BE2C (cell line): Measurements from ENCODE around the gene KCNT1.

Source experiments
- DNase-seq: peaks from one replicate; pipeline ENCODE4 v3.0.0-alpha.2; 2020
- H3K27me3 ChIP-seq: fragments of 250-450 bp; sonication (Bioruptor Pico); 2 replicates; pipeline ENCODE4 v1.5.1; 2020; ENCODE audit warnings: mild to moderate bottlenecking
- H3K36me3 ChIP-seq: fragments of 250-450 bp; sonication (Bioruptor Pico); 2 replicates; pipeline ENCODE4 v1.5.1; 2020; ENCODE audit warnings: mild to moderate bottlenecking
- H3K4me1 ChIP-seq: fragments of 250-450 bp; sonication (Bioruptor Pico); 2 replicates; pipeline ENCODE4 v1.5.1; 2020
- H3K4me3 ChIP-seq: 2 replicates; pipeline ENCODE4 v1.5.1; 2011; ENCODE audit warnings: low read depth, low read length
- H3K9me3 ChIP-seq: fragments of 250-450 bp; sonication (Bioruptor Pico); 2 replicates; pipeline ENCODE4 v1.5.1; 2020
- CTCF ChIP-seq: IDR thresholded peaks from 2 replicates; pipeline ENCODE4 v1.5.1; 2012; ENCODE audit warnings: mild to moderate bottlenecking, low read depth, low read length

Gene KCNT1

GRCh38 chr9:135752281-135753204, 50.6 kb downstream of the KCNT1 start:
- Histone ChIP-seq H3K36me3 (peaks cover 25% of the 10 kb centered on the region), H3K4me1 (no peaks in the 10 kb centered on the region), H3K4me3 (no peak overlapping the region), H3K27me3 (no peaks in the 10 kb centered on the region), H3K9me3 (no peaks in the 10 kb centered on the region)
- no peak for TF ChIP-seq CTCF
- no peak for DNase-seq

GRCh38 chr9:135753391-135754105, 51.6 kb downstream of the KCNT1 start:
- no peaks in the 10 kb centered on the region for H3K4me1 ChIP-seq
- no peak overlapping the region for H3K4me3 ChIP-seq
- DNase-seq: no peak
- no peaks in the 10 kb centered on the region for H3K9me3 ChIP-seq
- TF ChIP-seq CTCF: no peak
- no peaks in the 10 kb centered on the region for H3K27me3 ChIP-seq
- H3K36me3 ChIP-seq: peaks cover 31% of the 10 kb centered on the region

GRCh38 chr9:135756576-135756975, 54.6 kb downstream of the KCNT1 start:
- H3K27me3 ChIP-seq: no peaks in the 10 kb centered on the region
- no peak for DNase-seq
- no peak for TF ChIP-seq CTCF
- H3K36me3 ChIP-seq: peaks cover 34% of the 10 kb centered on the region
- H3K4me3 ChIP-seq: no peak overlapping the region
- H3K4me1 ChIP-seq: no peaks in the 10 kb centered on the region
- no peaks in the 10 kb centered on the region for H3K9me3 ChIP-seq

- no peaks in the 10 kb centered on the region for H3K4me1 ChIP-seq
- H3K4me3 ChIP-seq: no peak overlapping the region
- H3K9me3 ChIP-seq: no peaks in the 10 kb centered on the region
- no peak for DNase-seq
- no peaks in the 10 kb centered on the region for H3K27me3 ChIP-seq
- no peak for TF ChIP-seq CTCF
- H3K36me3 ChIP-seq: peaks cover 40% of the 10 kb centered on the region
These were observed 55.4 kb downstream of the KCNT1 start for GRCh38 chr9:135757356-135757755.

GRCh38 chr9:135758056-135758455, 56.1 kb downstream of the KCNT1 start:
- H3K4me3 ChIP-seq: no peak overlapping the region
- H3K36me3 ChIP-seq: peaks cover 47% of the 10 kb centered on the region
- DNase-seq: no peak
- H3K9me3 ChIP-seq: no peaks in the 10 kb centered on the region
- H3K27me3 ChIP-seq: no peaks in the 10 kb centered on the region
- no peaks in the 10 kb centered on the region for H3K4me1 ChIP-seq
- TF ChIP-seq CTCF: no peak

- Histone ChIP-seq H3K27me3 (no peaks in the 10 kb centered on the region), H3K36me3 (peaks cover 55% of the 10 kb centered on the region), H3K4me1 (no peaks in the 10 kb centered on the region), H3K4me3 (no peak overlapping the region), H3K9me3 (no peaks in the 10 kb centered on the region)
- DNase-seq: no peak
- TF ChIP-seq CTCF: no peak
These were observed 56.9 kb downstream of the KCNT1 start for GRCh38 chr9:135758870-135759269.
